GM12865 (cell line): Measurements from ENCODE around the gene MYL5.

Source experiments
- DNase-seq: peaks from one replicate; pipeline ENCODE4 v3.0.0; 2010; ENCODE audit warnings: low read depth
- H3K4me3 ChIP-seq: 2 replicates; pipeline ENCODE4 v1.5.1; 2011; ENCODE audit warnings: mild to moderate bottlenecking, low read depth, low read length, control low read depth
- TF ChIP-seq, protein P1 (sequence below): IDR thresholded peaks from 2 replicates; pipeline ENCODE4 v1.5.1; 2011; ENCODE audit warnings: low read length, control low read depth, low read depth, inconsistent platforms; ENCODE audit not compliant: insufficient read depth; ENCODE audit errors: missing control alignments

MYL5 gene

GRCh38 chr4:628311-628741 lies 46.0 kb upstream of the MYL5 start:
- TF ChIP-seq, protein P1, sequence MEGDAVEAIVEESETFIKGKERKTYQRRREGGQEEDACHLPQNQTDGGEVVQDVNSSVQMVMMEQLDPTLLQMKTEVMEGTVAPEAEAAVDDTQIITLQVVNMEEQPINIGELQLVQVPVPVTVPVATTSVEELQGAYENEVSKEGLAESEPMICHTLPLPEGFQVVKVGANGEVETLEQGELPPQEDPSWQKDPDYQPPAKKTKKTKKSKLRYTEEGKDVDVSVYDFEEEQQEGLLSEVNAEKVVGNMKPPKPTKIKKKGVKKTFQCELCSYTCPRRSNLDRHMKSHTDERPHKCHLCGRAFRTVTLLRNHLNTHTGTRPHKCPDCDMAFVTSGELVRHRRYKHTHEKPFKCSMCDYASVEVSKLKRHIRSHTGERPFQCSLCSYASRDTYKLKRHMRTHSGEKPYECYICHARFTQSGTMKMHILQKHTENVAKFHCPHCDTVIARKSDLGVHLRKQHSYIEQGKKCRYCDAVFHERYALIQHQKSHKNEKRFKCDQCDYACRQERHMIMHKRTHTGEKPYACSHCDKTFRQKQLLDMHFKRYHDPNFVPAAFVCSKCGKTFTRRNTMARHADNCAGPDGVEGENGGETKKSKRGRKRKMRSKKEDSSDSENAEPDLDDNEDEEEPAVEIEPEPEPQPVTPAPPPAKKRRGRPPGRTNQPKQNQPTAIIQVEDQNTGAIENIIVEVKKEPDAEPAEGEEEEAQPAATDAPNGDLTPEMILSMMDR: no peak
- DNase-seq: no peak
- H3K4me3 ChIP-seq: no peak overlapping the region

DNA sequence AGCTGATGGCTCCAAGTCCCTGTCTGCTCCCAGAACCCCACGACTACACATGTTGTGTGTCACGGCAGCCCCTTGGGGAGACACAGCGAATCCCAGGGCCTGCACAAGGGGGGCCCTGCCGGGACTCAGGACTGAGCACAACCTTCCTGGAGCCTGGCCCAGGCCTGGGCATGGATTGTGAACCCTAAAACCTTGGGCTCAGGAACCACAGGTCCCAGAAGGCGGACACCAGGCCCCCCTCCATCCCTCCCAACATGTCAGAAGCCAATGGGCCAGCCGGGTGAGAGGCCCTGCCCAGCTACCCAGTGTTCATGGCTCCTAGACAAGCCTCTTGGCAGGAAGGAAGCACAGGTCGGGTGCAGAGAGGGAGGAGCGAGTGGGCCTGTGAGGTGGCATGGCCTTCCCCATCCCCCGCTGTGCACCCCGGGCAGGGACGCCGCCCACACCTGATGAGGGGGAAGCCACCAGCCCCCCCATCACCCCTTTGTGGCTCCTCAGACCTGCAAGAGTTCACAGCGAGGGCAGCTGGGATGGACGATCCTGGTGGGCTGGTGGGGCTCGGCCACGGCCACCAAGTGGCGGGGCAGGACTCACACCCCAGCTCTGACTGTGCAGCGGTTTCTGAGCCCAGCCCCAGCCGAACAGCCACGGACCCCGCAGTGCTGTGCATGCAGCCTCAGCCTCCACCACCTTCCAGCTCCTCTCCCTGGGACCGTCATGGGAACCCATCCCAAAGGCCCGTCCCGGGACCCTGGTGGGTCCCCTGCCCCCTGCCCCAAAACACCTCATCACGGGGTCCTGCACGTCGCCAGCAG lies 45.3 kb upstream of the MYL5 start:
- TF ChIP-seq, protein P1: no peak
- H3K4me3 ChIP-seq: no peak overlapping the region
- DNase-seq: no peak

DNA sequence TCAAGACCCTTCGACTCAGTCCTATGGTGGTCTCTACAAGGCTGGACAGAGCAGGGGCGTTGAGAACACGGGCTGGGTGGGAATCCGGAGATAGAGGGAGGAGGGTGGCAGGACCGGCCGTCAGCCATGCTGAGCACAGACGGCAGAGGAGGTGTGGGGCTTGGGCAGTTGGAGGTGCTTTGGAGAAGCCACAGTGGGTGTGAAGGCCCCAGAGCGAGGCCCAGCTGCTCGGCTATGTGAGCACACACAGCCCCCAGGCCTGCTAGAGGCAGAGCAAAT lies 44.8 kb upstream of the MYL5 start:
- TF ChIP-seq, protein P1: no peak
- no peak for DNase-seq

DNA sequence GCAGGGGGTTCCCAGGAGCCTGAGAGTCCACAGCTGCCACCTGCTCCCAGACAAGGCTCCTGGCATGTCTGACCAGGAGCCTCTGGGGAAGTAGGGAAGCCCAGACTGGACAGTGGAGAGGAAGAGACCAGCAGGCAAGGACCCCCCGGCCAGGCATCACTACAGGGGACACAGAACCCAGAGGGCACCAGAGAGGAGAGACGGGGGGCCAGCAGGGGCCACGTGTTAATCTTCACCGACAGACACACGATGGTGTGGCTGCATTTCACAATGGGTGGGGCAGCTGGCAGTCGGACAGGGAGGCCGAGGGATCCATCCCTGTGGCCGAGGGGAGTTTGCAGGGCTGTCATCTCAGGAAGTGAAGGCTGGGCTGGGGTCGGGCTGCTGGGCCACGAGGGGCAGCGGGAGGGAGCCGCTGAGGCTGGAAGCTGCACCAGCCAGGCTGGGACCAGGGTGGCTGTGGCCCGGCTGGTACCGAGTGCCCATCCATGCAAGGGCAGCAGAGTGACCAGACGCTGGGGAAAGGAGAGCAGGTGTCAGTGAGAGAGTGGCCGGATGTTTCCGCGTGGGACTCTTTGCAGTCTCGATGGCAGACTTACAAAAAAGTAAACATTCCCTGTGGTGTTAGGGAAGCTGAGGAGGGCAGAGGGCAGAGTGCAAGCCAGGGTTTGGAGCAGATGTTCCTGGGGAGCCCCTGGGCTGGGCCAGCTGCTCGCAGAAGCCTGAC lies 44.3 kb upstream of the MYL5 start:
- DNase-seq: no peak
- no peak overlapping the region for H3K4me3 ChIP-seq
- TF ChIP-seq, protein P1: no peak

More for the DNA sequence above, 44.8 kb upstream of the MYL5 start:
- no peak overlapping the region for H3K4me3 ChIP-seq

DNA sequence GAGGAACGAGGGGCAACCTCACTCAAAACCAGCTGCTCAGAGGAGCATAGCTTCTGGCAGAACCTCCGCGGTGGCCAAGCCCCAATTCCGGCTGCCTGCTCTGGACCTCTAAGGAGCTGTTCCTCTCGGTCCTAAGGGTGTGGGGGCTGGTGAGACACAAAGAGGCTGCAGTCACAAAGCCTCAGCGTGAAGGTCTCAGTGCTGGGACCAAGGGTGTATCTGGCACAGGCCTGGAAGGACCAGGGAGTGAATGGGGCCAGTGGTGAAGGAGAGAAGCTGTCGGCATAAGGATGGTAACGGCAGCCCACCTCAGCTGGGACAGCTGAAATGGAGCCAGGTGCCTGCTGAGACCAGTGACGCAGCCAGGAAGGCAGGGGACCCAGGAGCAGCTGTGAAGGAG lies 43.7 kb upstream of the MYL5 start:
- TF ChIP-seq, protein P1: no peak

DNA sequence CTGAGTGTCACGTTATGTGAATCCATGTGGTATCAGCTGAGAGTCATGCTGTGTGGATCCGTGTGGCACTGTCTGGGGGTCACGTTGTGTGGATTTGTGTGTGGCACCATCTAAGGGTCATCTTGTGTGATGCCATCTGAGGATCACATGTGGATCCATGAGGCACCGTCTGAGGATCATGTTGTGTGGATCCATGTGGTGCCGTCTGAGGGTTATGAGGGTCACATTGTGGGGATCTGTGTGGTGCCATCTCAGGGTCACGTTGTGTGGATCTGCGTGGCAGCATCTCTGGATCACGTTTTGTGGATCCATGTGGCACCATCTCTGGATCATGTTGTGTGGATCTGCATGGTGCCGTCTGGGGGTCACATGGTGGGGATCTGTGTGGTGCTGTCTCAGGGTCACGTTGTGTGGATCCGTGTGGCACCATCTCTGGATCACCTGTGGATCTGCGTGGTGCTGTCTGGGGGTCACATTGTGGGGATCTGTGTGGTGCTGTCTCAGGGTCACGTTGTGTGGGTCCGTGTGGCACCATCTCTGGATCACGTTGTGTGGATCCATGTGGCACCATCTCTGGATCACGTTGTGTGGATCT lies 42.0 kb upstream of the MYL5 start:
- no peak overlapping the region for H3K4me3 ChIP-seq
- TF ChIP-seq, protein P1: no peak
- DNase-seq: no peak

More for the DNA sequence above, 43.7 kb upstream of the MYL5 start:
- no peak overlapping the region for H3K4me3 ChIP-seq
- DNase-seq: no peak
